ENCODE data around the gene RGMB.

RGMB gene

GRCh38 chr5:98774192-98775033 lies 950 bp downstream of the RGMB start (continued):
- peak; percentile 95 for TF ChIP-seq ZEB2 (tag by site-specific recombination; IDR thresholded peaks at IDR 0.05)
- TF ChIP-seq ZNF266 (tag by site-specific recombination; IDR thresholded peaks at IDR 0.05; ENCODE audit: low read depth), result no peak
- TF ChIP-seq ZBTB17 (tag by site-specific recombination; IDR thresholded peaks at IDR 0.05), result peak; percentile 64
- no peak for TF ChIP-seq ZNF510 (tag by site-specific recombination; IDR thresholded peaks at IDR 0.05; ENCODE audit: insufficient replicate concordance)
- TF ChIP-seq ZSCAN30 (tag by site-specific recombination; IDR thresholded peaks at IDR 0.05), result peak; percentile 89
- TF ChIP-seq ZNF157 (tag by site-specific recombination; IDR thresholded peaks at IDR 0.05), result no peak
- no peak for TF ChIP-seq ZNF248 (tag by site-specific recombination; IDR thresholded peaks at IDR 0.05)
- TF ChIP-seq ZNF175 (tag by site-specific recombination; IDR thresholded peaks at IDR 0.05), result no peak
- TF ChIP-seq BCL11B (tag by site-specific recombination; IDR thresholded peaks at IDR 0.05; ENCODE audit: low read depth), result no peak
- no peak for TF ChIP-seq ZNF37A (tag by site-specific recombination; IDR thresholded peaks at IDR 0.05)
- peak; percentile 85 for TF ChIP-seq SP7 (tag by site-specific recombination; IDR thresholded peaks at IDR 0.05)
- TF ChIP-seq ZNF658 (tag by site-specific recombination; IDR thresholded peaks at IDR 0.05), result no peak
- TF ChIP-seq ZNF19 (tag by site-specific recombination; IDR thresholded peaks at IDR 0.05; ENCODE audit: low read depth), result no peak
- TF ChIP-seq ZNF433 (tag by site-specific recombination; IDR thresholded peaks at IDR 0.05; ENCODE audit: low read depth), result no peak
- no peak for TF ChIP-seq ZSCAN23 (tag by site-specific recombination; IDR thresholded peaks at IDR 0.05)
- peak; percentile 67 for TF ChIP-seq ZFHX2 (tag by site-specific recombination; conservative IDR thresholded peaks at IDR 0.05)
- no peak; the same call in 1 of the 2 replicates for TF ChIP-seq ZNF324 (tag by site-specific recombination; IDR thresholded peaks at IDR 0.05)
- TF ChIP-seq ZBTB44 (tag by site-specific recombination; IDR thresholded peaks at IDR 0.05), result no peak; the same call in 1 of the 2 replicates
- TF ChIP-seq, protein P1, sequence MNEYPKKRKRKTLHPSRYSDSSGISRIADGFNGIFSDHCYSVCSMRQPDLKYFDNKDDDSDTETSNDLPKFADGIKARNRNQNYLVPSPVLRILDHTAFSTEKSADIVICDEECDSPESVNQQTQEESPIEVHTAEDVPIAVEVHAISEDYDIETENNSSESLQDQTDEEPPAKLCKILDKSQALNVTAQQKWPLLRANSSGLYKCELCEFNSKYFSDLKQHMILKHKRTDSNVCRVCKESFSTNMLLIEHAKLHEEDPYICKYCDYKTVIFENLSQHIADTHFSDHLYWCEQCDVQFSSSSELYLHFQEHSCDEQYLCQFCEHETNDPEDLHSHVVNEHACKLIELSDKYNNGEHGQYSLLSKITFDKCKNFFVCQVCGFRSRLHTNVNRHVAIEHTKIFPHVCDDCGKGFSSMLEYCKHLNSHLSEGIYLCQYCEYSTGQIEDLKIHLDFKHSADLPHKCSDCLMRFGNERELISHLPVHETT (tag by site-specific recombination; IDR thresholded peaks at IDR 0.05), result peak; percentile 59; the same call in 1 of the 2 replicates
- TF ChIP-seq GLI2 (tag by site-specific recombination; IDR thresholded peaks at IDR 0.05; ENCODE audit: borderline replicate concordance, low read depth), result no peak
- TF ChIP-seq SALL2 (tag by site-specific recombination; IDR thresholded peaks at IDR 0.05; ENCODE audit: borderline replicate concordance), result no peak
- TF ChIP-seq ZNF174 (tag by site-specific recombination; IDR thresholded peaks at IDR 0.05), result no peak
- no peak for TF ChIP-seq ZNF791 (tag by site-specific recombination; IDR thresholded peaks at IDR 0.05)
- TF ChIP-seq ZSCAN16 (tag by site-specific recombination; IDR thresholded peaks at IDR 0.05), result peak; percentile 58; the same call in 1 of the 2 replicates
- TF ChIP-seq, protein P2, sequence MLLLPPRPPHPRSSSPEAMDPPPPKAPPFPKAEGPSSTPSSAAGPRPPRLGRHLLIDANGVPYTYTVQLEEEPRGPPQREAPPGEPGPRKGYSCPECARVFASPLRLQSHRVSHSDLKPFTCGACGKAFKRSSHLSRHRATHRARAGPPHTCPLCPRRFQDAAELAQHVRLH (tag by site-specific recombination; IDR thresholded peaks at IDR 0.05), result no peak
- no peak for TF ChIP-seq ZNF140 (tag by site-specific recombination; IDR thresholded peaks at IDR 0.05)
- TF ChIP-seq ZBTB1 (tag by site-specific recombination; IDR thresholded peaks at IDR 0.05), result no peak
- no peak for TF ChIP-seq ZNF664 (tag by site-specific recombination; IDR thresholded peaks at IDR 0.05)
- TF ChIP-seq ZNF280D (tag by site-specific recombination; IDR thresholded peaks at IDR 0.05), result no peak
- TF ChIP-seq ZNF558 (tag by site-specific recombination; IDR thresholded peaks at IDR 0.05), result no peak
- TF ChIP-seq, protein P3, sequence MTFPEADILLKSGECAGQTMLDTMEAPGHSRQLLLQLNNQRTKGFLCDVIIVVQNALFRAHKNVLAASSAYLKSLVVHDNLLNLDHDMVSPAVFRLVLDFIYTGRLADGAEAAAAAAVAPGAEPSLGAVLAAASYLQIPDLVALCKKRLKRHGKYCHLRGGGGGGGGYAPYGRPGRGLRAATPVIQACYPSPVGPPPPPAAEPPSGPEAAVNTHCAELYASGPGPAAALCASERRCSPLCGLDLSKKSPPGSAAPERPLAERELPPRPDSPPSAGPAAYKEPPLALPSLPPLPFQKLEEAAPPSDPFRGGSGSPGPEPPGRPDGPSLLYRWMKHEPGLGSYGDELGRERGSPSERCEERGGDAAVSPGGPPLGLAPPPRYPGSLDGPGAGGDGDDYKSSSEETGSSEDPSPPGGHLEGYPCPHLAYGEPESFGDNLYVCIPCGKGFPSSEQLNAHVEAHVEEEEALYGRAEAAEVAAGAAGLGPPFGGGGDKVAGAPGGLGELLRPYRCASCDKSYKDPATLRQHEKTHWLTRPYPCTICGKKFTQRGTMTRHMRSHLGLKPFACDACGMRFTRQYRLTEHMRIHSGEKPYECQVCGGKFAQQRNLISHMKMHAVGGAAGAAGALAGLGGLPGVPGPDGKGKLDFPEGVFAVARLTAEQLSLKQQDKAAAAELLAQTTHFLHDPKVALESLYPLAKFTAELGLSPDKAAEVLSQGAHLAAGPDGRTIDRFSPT (tag by site-specific recombination; IDR thresholded peaks at IDR 0.05), result no peak
- no peak for TF ChIP-seq ZNF214 (tag by site-specific recombination; IDR thresholded peaks at IDR 0.05; ENCODE audit: borderline replicate concordance)
- TF ChIP-seq ZNF626 (tag by site-specific recombination; IDR thresholded peaks at IDR 0.05), result no peak

All from HEK293 (cell line).